ENCODE results near the gene GABRE.

Gene GABRE, protein sequence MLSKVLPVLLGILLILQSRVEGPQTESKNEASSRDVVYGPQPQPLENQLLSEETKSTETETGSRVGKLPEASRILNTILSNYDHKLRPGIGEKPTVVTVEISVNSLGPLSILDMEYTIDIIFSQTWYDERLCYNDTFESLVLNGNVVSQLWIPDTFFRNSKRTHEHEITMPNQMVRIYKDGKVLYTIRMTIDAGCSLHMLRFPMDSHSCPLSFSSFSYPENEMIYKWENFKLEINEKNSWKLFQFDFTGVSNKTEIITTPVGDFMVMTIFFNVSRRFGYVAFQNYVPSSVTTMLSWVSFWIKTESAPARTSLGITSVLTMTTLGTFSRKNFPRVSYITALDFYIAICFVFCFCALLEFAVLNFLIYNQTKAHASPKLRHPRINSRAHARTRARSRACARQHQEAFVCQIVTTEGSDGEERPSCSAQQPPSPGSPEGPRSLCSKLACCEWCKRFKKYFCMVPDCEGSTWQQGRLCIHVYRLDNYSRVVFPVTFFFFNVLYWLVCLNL

DNA sequence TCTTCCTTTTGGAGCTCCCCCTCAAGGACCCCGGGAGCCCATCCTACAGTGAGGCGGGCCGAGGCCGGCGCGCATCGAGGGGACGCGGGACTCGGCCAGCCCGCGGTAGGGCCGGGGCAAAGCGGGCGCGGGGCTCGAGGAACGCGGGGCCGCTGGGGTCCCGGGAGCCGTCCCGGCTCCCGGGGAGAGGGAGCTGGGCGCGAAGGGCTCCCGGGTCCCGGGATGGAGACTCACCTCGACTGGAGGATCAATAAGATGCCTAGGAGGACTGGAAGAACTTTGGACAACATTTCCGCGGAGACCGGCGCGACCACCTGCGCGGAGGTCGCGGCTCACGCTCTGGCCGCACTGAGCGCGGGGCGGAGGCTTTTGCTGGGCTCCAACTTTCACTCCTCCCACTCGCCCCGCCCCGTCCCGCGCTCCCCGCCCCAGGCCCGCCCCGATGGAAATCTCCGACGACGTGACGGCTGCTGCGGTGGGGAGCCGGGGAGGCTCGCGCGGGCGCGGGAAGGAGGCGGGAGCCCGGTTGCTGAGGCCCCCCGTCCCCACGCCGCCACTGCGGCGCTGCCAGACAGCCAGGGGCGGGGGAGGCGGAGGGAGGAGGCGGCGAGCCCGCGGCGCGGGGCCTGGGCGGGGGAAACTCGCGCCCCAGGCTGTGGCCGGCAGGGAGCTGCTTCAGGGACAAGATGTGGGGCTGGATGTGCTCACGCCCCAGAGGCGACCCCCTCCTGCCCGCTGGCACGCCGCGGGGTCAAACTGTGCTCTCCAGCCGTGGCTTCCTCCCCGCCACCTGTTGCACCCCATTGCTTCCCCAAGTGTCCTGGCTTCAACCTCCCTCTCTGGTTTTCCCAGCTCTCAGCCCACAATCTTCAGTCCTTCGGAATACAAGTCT is at the start of gene GABRE:
Gene GABRE, minus strand, starts transcription at position 341 of the 892 bp plus-strand sequence. Its CDS starts 51 bp downstream, at position 290.
- DNase-seq = peak; percentile 18 to 31 (median 28)

DNA sequence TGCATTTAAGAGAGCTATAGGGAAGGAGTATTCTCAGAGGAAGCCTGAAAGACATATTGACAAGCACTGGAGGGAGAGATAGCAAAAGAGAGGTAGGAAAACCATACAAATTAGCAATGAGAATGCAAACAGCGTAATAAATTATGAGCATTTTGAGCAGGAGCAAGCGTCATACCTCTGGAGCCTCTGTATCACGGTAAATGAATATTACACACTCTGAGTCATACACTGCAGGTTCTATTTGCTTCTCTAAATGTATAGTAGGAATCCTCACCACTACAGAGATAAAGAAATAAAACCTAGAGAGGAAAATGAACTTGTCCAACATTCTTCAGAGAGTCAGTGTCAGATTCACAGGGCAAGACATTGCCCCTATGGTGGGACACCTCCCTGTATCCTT is 46.4 kb upstream of the GABRE start:
- no peak for DNase-seq

DNA sequence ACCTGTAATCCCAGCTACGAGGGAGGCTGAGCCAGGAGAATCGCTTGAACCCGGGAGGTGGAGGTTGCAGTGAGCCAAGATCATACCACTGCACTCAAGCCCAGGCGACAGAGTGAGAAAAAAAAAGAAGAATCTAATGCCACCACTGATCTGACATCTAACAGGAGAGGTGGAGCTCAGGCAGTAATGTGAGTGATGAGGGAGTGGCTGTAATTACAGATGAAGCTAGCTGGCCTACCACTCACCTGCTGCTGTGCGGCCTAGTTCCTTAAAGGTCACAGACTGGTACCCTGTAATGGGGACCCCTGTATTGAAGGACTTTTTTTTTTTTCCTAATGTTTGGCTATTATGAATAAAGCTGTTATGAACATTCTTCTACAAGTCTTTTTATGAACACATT is 25.3 kb upstream of the GABRE start:
- DNase-seq = no peak

DNA sequence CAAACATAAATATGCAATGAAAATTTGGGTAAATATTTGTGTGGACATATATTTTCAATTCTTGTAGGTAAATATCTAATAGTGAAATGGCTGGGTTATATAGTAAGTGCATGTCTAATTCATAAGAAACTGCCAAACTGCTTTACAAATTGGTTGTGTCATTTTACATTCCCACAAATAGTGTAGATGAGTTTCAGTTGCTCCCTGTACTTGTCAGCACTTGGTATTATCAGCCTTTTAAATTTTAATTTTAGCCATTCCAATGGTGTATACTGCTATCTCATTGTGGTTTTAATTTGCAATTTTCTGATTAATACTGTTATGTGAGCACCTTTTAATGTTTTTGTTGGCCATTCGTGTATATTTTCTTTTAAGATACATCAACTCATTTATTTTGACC is 23.1 kb upstream of the GABRE start:
- DNase-seq = no peak

DNA sequence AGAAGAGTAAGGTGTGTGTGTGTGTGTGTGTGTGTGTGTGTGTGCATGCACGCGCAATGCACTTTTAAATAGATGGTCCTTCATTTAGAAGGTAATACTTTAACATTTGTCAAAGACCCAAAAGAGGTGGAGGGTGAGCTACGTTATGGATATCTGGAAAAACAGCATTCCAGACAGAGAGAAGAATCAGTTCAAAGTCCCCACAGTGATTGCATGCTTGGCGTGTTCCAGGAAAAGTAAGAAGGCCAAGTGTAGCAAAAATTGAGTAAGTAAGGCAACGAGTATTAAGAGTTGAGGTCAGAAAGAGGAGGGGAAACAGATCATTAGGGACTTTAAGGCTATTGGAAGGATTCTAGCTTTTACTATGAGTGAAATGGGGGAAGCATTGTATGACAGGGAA is 21.9 kb upstream of the GABRE start:
- DNase-seq = no peak

DNA sequence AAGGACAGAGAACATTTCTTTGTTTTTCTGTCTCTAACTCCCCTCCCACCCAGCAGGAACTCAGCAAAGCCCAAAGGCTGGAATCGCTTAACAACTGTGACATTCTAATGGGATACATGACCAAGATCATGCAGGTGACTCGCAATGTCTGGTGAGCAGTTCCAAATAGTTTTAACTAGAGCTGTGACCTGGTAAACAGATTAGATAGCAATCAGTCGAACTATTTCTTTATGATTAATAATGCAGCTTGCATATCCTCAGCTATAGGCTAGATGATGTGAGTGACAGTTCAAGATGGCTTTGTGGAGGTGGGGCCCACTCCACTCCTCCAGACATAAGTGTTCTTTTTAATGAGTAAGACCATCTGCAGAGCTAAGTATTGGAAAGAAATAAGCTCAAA is 20.0 kb upstream of the GABRE start:
- no peak for DNase-seq

DNA sequence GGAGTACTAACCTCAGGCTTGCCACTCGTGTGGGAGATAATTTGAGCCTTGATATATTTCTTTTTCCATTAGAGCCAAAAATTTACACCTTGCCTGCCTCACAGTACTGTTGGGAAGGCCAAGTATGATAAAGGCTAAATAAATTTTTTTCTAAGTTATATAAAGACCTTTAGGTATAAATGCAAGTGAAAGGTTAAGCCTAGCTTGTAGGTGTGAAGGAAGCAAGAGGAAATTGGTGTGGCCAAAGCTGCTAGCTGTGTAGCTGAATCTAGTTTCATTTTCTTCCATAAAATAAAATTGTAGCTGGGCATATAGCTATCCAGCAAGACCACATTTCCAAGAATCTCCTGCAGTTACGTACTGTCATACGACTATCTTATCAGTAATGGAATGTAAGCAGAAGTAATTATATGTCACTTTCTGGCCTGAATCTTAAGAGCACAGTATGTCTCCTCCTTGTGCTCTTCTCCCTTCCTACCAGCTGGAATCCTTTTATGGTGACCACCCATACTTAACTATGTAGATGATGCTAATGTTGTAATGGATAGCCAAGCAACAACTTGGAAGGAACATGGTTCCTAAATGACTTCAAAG is 14.3 kb upstream of the GABRE start:
- DNase-seq = no peak

DNA sequence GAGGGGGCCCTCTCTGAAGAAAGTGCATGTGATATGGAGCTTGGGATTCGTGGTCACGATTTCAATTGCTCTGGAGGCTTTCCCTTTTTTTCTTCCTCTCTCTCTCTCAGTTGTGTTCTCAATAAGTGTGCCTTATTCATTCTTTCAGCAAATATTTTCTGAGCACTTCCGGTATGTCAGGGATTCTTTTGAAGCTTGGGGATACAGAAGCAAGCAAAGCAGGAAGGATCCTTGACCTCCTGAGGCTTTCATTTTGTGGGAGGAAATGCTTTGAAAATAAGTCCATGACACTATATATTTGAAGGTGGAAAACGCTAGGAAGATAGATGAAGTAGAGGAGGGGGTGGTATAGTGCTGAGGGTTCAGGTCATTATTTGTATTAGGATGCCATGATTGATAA is 12.6 kb upstream of the GABRE start:
- no peak for DNase-seq

DNA sequence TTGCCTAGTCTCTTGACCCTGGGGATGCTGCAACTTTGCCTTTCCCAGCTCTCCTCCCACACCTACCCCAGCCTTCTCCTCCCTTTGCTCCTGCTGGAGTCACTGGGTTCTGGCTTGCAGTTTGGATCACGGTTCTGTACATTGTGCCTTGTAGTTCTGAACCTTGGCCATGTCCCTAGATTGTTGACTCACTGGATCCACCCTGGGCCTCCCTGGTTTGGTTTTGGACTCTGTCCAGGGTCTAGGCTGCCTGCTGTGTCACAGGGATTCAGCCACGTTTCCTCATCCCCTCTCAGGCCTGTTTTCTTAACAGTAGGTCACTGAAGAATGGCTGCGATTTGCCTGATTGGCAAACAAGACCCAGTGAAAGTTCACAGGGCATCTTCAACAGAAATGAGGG is 11.5 kb upstream of the GABRE start:
- no peak for DNase-seq

DNA sequence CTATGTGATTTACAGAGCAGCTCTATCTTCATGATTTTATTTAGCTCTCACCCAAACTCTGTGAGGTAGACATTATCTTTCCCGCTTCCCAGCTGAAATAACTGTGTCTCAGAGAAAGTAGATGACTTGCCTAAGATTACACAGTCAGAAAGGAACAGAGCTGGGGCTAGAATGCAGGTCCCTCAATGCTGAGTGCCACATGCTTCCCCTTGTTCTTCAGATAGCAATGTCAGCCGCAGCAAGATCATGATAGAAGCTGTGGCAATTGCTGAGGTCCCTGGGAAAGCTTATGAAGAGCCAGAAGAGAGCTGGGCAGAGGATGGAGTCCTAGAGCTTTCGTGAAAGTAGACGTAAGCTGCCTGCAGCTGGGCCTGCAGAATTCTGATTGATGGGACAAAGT is 11.1 kb upstream of the GABRE start:
- no peak for DNase-seq

DNA sequence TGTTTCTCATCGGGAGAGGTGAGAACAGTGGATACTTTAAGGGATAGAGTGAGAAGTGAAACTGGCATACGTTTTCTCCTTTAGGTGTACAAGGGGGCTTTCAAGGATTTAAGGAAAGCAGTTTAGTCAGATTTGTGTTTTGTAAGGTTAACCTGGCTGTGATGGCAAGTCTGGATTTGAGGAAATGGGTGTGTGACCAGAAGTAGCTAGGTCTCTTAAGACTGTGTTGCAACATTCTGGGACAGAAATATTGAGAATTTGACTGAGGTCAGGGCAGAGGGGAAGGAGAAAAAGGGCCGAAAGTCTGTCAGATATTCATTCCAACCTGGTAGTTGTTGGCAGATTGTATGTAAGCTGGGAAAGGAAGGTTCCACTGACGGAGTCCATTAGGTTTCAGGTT is 10.4 kb upstream of the GABRE start:
- no peak for DNase-seq

DNA sequence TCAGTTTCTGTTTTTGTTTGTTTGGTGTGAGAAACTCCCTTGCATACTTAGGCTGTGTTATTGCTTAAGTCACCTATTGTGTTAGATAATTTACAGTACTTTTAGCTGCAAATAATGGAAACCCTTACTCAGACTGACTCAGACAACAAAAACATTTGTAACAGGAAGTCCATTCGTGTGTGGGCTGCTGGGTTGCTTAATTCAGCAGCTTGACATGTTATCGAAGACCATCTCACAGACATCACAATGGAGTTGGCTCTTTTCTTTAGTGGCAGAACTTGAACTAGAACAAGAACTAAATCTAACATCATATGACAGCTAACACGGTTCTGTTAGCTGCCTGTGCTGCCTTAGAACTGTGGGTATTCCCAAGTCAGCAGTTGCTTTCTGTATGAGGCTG is 9.9 kb upstream of the GABRE start:
- DNase-seq = no peak

DNA sequence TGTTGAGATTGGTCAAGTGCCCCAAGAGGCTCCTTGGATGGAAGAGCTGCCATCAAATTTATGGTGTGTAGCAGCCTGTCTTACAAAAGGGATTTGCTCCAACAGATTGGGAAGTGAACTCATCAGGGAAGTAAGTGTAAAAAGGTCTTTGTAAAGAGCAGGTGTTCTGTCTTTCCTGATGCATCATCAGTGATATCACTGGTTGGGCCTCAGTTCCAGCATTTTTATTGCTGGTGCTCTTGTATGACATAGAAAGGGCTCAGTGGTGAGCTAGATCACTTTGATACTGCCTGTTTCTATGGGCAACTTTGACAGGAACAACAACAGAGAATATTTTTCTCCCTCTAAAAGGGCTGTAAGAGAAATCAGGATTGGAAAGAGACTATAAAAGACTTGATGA is 8.7 kb upstream of the GABRE start:
- DNase-seq = peak in 1 of 3 experiments; percentile 66

DNA sequence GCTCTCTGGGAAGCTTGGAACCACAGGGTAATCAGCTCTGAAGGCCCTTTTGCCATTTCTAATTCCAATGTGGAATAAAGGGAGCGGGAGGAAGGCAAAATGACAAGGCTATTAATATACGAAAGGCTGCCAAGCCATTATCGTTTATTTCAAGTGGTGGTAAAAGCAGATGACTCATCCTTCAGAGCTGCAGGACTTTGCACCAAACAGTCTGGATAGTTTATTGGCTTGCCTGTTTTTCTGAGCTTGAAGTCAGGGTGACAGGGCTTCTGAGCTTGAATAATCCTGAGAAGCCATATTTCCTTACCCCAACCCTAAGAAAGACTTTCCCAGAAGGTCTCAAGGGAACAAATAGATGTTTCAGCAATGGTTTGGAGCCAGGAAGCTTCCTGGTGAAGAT is 7.7 kb upstream of the GABRE start:
- peak in 2 of 3 experiments; percentile 8 to 58 for DNase-seq

DNA sequence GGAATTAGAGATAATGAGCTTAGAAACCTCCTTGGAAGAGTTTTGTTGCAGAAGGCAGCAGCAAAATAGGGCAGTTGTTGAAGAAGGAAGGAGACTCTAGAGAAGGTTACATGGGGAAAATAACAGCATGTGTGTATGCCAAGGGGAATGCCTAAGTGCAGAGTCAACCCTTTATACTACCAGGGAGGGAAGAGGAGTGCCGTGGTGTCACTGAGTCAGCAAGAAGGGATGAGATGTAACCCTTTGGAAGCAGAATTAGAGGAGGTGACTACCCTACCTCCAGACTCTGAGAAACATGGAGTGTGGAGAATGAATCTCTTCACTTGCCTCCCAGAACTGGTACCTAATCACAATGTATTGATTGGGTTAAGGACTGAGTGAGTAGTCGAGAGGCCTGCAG is 6.7 kb upstream of the GABRE start:
- DNase-seq = no peak

DNA sequence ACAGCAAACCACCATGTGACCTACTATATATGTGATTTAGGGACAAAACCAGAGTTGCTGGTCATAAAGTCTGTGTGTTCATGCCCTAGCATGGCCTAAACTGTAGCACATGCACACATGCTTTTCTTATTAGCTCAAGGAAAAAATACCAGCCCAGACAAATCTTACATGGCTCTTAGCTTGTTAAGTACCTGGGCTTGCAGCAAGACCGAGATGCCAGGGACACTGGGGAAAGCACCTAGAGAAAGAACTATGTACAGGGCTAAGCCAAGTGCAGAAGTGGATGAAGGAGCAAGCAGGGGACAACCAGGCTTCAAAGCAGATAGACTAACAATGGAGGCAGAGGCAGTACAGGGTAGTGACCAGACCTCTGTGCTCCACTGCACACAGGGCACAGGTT is 3.4 kb upstream of the GABRE start:
- DNase-seq = no peak

DNA sequence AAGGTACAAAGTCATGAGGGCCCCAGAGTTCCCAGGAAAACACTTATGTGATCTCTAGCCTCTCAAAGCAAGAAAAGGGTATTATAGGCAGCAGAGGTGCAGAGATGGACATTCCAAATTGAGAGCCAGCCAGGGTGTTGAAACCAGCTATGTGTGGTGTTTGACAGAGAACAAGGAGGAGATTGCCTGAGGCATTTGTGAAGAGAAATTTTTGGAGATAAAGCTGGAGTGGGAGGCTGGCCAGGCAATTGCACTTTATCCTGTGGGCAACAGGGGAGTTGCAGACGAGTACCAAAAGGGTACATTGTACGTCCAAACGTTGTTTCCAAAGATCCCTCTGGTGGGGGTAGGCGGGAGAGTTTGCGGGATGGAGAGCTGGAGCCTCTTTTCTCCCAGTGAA is 2.5 kb upstream of the GABRE start:
- DNase-seq = no peak

DNA sequence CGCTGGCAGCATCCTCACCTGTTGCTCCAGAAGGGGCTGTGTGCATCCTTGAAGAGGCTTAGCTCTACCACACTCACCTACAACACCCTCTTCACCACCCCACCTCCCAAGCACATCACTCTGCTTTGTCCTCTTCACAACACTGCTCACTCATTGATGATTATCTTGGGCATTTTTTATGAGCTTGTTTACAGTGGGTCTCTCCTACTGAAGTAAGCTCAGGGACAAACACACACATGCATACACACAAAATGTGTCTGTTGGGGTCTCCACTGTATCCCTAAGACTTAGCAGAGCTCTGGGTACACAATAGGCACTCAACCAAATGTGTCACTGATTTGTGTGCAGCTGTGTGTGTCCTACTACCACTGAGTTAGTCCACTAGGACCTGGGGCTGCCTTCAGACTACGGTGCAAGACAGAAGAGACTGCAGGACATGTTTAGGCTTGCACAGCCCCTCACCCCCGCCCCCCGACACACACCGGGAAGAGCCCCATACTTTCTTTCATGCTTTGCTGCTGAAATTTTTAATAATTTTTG is 1.3 kb upstream of the GABRE start:
- DNase-seq = no peak

DNA sequence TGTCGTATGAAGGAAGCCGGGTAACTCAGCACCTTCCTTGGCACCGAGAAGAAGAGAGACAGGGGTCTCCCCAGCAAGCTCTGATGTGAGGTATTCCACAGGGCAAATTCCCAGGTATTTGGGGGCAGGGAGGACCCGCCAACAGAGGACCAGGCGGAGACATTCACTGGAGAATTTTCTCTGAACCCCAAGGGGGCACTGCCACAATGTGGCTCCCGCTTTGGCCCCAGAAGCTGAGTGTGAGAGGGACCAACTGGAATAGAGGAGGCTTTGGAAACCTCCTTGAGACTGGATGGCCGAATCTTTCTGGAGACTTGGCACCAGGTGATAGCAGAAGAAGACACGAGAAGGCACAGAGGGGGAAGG is 735 bp upstream of the GABRE start:
- no peak for DNase-seq

DNA sequence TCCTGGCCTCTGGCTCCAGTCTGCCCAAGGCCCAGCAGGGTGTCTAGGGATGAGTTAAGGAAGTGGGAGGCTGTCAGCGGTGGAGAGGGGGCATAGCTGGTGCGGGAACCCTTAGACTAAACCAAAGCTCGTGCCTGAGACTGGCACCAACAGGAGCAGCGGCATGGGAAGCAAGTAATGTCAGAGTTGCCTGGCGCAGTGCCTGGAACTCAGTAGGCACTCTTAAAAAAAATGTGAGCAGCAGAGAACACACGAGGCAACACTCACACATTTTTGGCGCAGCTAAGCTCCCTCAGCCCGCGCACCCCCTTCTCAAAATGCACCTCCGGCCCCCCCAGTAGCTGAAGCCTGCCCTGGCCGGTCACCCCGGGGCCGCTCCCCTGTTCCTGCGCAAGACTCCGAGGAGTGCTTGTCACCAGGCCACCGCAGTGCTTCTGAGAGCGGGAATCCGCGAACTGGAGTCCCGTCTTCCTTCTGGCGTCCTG is 583 bp downstream of the GABRE start:
- peak in 2 of 3 experiments; percentile 21 to 35 for DNase-seq

DNA sequence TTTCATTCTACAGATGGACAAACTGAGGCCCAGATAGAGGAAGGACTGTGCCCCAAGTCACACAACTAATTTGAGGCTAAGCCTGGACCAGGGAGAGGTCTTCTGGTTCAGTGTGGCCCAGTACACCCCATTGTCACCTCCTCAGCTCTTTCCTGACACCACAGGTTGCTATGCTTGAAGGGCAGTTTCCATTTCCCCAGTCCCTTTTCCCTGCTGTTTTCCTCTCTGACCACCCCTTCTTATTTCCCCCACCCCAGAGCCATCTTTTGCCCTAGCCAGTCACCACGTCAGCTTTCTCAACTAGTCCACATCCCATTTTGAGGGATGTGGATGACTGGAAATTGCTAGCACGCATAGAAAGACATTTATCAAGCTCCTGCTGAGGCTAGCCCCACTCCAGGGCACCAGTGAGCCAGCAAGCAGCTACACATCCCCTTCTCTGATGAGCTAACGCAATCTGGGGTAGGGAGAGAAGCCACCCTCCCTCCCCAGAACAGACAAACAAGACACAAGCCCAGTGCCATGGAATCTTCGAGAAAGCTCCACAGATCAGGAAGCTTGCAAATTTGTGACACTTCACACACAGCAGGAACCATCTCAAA is 1.3 kb downstream of the GABRE start:
- peak in 1 of 3 experiments; percentile 64 for DNase-seq

DNA sequence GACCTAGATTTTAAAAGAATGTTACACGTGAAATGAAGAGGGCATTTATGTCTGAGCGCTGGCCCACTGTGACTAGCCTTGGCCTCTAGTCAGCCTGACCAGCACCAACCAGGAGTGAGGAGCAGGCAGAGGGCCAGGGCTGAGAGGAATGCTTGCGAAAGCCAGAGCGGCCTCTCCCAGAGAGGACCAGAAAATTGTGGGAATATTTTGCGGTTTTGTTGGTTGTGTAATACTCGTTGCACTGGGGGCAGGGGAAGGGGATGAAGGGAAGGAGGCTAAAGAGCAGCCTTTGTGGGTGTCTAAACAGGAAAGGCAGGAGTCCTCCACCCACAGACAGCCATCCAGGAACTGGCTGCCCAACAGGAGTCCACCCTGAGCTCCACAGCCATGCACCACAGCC is 3.8 kb downstream of the GABRE start:
- no peak for DNase-seq

DNA sequence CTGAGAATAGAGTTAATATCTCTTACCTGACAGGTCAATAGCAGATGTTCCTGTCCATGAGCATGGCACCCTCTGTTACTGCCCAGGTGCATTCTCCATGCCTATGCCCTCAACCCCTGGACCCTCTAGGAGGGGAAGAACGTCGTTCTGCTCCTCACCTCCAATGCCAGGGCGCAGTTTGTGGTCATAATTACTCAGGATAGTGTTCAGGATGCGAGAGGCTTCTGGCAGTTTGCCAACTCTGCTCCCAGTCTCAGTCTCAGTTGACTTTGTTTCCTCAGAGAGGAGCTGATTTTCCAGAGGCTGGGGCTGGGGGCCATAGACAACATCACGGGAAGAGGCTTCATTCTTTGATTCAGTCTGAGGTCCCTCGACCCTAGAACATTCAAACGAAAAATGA is 4.4 kb downstream of the GABRE start:
- peak in 1 of 3 experiments; percentile 4 for DNase-seq
